Medulla oblongata (tissue), 1 donor: ENCODE data around the gene GNAT1.

ENCODE experiments used
- DNase-seq: peaks from one replicate; pipeline ENCODE4 v3.0.0-alpha.2; 2015; ENCODE audit errors: extremely low spot score

The GNAT1 gene

DNA sequence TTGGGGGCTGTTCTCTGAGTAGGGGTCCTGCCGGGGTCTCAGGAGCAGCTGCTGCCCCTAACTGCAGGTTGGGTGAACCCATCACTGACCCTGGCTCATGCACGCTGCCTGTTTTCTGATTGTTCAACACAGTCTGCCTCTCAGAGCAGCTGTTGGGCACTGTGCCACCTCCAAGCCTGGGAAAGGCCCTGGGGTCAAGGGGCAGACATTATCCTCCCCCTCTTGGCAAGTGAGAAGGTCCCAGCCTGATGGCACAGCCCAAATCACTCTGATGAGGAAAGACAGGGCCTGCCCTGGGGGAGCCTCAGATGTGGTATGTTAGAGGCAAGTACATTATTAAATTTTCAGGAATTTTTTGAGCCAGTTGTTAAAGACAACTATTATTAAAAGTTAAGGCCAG lies 14.1 kb upstream of the GNAT1 start:
- no peak for DNase-seq

- DNase-seq, result no peak
Measured at GRCh38 chr3:50179710-50180109, 11.7 kb upstream of the GNAT1 start.

- DNase-seq, result no peak
Measured at GRCh38 chr3:50181985-50182384, 9.4 kb upstream of the GNAT1 start.

- no peak for DNase-seq
Measured at GRCh38 chr3:50182533-50183099, 8.8 kb upstream of the GNAT1 start.

DNA sequence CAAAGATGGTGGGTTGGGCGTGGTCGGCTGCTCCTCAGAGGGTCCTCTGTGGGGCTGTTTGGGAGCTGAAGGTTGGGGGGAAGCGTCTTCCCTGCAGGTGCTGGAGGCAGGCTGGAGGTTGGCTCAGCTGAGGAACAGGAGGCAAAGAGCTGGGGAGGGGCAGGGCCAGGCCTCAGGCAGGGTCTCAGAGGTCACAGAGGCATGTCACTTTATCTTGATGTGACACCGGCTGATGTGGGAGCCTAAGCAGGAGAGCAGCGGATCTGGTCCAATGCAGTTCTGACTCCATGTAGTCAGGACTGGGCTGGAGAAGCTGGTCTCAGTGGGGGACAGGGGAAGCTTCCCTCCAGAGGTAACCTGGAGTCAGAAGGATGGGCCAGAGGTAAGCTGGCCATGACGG lies 7.7 kb upstream of the GNAT1 start:
- DNase-seq, result no peak

DNA sequence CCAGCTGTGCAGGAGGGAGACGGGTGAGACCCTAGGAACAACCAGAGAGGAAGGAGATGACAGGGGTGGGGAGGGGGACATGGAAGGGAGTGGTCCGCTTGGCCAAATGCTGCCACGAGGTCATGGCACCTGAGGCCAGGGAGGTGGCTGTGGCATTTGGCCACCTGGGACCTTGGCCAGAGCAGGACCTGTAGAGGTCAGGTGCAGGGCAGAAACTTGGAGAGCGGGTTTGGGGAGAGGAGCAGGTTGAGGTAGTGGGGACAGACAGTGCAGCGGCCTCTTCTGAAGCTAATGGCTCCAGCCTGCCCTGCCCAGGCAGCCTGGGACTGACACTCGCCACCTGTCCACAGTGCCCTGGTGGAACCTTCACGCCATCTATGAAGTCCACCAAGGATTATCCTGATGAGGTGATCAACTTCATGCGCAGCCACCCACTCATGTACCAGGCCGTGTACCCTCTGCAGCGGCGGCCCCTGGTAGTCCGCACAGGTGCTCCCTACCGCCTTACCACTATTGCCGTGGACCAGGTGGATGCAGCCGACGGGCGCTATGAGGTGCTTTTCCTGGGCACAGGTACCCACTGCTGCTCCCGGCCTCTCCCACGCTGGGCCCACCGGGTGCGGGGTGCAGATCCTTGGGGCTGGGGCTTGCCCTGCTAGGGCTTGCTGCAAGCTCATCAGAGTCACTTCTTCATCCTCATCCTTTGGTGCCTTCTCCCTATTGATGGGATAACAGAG lies 7.0 kb upstream of the GNAT1 start:
- DNase-seq, result no peak

DNA sequence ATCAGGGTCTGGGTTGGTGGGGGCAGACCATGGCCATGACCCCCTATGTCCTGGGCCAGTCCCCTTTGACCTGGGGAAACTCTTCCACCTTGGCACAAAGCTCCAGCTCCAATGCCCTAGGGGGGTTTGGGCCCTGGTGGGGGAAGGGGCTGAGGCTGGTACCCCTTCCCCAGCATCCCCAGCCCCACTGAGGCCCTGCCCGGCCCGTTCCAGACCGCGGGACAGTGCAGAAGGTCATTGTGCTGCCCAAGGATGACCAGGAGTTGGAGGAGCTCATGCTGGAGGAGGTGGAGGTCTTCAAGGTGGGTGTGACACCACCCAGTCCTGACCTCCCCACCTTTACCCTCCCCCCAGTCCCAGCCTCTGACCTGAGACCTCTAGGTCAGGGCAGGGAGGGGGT lies 6.2 kb upstream of the GNAT1 start:
- no peak for DNase-seq

DNA sequence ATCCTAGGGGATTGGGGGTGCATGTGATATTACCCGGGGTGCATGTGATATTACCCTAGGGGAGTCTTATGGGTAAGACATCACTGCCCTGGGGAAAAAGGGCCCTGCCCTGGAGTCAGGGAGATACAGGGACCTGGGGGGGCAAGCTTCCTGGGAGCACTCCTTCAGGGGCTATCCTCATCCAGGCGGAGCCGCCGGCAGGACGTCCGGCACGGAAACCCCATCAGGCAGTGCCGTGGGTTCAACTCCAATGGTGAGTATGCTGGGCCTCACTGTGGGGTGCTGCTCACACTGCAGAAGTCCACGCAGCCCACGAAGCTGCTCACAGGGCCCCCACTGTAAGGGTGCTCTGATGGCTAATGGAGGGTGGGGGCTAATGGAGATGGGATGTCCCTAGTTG lies 5.3 kb upstream of the GNAT1 start:
- DNase-seq, result no peak

DNA sequence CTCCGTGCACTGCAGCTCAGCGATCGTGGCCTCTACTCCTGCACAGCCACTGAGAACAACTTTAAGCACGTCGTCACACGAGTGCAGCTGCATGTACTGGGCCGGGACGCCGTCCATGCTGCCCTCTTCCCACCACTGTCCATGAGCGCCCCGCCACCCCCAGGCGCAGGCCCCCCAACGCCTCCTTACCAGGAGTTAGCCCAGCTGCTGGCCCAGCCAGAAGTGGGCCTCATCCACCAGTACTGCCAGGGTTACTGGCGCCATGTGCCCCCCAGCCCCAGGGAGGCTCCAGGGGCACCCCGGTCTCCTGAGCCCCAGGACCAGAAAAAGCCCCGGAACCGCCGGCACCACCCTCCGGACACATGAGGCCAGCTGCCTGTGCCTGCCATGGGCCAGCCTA lies 3.7 kb upstream of the GNAT1 start:
- no peak for DNase-seq

DNA sequence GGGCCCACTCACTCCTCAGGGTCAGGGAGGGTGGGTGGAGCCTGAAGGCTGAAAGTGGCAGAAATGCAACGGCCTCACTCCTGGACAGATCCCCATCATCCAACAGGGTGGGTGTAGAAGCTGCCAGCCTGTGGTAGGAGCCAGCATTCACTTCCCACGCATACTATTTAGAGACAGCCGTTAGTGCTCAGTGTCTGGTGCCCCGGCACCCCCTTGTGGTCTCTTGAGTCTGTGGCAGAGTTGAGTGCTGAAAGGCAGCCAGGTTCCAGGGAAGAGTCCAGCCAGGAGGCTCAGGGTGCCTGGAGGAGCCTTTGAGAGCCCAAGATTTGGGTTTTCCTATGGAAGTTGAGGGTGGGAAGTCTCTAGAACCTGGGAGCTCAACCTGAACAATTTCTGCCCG lies 2.1 kb upstream of the GNAT1 start:
- peak; percentile 84 for DNase-seq

GRCh38 chr3:50189989-50190388 lies 1.4 kb upstream of the GNAT1 start:
- DNase-seq, result no peak

- no peak for DNase-seq
Measured at GRCh38 chr3:50192124-50192523, 714 bp downstream of the GNAT1 start.

DNA sequence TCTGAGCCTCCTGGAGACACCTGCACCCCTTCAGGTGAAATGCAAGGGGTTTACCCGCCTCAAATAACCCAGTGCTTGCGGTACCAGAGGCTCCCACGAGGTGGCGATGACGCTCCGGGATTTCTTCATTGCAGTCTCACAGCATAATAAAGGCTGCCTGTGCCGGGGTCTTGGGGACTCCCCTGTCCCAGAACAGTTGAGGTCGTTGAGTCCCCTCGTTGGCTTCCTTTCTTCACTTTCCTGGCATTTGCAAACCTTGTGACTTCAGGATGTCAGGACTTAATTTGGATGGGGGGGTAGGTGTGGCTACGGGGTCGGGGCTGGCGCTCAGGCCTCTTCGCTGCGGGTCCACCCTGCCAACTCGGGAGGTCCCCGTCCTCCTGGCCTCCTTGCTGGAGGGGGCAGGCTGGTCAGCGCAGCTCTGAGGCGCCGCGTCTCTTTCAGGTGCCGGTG lies 1.3 kb downstream of the GNAT1 start:
- DNase-seq, result peak; percentile 67

DNA sequence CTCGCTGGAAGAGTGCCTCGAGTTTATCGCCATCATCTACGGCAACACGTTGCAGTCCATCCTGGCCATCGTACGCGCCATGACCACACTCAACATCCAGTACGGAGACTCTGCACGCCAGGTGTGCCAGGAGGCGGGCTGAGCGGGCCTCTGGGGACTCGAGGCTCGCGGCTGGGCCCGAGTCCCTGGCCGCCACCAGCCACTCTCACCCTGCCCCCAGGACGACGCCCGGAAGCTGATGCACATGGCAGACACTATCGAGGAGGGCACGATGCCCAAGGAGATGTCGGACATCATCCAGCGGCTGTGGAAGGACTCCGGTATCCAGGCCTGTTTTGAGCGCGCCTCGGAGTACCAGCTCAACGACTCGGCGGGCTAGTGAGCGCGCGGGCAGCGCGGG lies 1.9 kb downstream of the GNAT1 start:
- DNase-seq, result no peak

DNA sequence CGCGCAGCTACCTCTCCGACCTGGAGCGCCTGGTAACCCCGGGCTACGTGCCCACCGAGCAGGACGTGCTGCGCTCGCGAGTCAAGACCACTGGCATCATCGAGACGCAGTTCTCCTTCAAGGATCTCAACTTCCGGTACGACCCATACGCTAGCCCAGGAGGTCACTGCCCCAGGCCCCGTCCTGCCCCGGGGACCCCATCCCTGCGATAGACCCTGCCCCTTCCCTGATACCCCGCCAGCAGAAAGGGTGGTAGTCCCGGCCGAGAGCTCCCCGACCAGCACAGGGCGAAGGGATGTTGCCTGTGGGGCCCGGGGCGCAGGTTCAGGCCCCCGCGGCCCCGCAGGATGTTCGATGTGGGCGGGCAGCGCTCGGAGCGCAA lies 2.3 kb downstream of the GNAT1 start:
- DNase-seq, result no peak

DNA sequence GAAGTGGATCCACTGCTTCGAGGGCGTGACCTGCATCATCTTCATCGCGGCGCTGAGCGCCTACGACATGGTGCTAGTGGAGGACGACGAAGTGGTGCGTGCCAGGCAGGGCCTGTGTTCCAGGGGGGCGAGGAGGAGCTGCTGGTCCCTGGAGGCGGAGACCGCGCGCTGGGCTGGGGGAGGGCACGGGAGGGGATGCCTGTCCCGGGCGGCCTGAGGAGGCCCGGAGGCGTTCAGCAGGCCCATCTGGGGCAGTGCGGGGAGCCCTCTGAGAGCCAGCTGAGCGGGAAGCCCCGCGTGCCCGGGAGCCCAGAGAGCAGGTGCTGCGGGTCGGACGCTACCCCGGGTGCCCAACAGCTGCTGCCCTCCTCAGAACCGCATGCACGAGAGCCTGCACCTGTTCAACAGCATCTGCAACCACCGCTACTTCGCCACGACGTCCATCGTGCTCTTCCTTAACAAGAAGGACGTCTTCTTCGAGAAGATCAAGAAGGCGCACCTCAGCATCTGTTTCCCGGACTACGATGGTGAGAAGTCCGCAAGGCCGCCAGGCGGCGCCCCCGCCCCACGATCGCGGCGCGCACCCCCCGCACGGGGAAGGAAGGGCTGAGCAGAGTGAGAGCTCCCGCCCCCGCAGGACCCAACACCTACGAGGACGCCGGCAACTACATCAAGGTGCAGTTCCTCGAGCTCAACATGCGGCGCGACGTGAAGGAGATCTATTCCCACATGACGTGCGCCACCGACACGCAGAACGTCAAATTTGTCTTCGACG lies 2.9 kb downstream of the GNAT1 start:
- DNase-seq, result peak; percentile 74

DNA sequence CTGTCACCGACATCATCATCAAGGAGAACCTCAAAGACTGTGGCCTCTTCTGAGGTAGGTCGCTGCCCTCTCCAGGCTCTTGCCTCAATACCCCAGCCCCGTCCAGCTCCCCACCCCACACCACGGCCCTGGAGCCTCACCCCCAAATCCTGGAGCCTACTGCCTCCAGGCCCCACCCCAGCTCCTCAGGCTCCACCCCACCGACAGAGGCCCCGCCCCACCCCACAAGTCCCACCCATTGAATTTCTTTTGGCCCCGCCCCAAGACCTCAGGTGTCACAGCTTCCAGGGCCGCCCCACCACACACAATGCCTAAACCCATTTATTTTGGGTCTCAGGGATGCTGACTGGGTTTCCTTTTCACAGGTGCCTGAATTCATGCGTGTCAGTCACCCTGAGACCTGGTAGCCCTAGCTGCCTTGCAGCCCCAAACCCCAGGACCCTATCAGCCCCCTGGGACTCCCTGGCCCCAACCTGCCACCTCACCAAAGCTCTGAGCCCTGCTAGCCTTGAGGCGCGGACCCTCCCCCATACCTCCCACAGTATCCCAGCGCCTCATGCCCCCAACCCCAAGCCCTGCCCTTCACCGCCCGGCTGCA lies 3.6 kb downstream of the GNAT1 start:
- DNase-seq, result no peak

GRCh38 chr3:50195501-50196252 lies 4.3 kb downstream of the GNAT1 start:
- DNase-seq, result no peak

DNA sequence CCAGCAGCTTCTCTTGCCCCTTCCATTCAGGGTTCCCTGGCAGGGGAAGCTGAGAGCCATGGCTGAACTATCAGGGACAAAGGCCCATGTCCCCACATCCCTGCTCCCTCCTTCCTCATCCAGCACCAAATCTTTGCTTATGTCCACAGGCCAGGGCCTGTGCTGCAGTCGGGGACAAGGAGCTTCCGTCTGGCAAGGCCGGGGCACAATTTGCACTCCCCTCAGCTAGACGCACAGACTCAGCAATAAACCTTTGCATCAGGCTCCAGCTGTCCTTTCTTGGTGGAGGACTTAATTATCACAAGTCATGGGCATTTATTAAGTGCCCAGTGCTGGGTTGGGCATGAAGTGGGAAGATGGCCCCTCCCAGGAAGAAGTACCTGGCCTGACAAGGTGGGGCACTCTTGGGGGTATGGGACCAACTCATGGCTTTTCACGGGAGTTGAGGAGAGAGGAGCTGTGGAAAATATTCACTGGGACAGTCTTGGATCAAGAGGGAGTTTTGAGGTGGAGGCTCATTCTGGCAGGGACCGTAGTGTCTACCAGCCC lies 4.9 kb downstream of the GNAT1 start:
- no peak for DNase-seq

DNA sequence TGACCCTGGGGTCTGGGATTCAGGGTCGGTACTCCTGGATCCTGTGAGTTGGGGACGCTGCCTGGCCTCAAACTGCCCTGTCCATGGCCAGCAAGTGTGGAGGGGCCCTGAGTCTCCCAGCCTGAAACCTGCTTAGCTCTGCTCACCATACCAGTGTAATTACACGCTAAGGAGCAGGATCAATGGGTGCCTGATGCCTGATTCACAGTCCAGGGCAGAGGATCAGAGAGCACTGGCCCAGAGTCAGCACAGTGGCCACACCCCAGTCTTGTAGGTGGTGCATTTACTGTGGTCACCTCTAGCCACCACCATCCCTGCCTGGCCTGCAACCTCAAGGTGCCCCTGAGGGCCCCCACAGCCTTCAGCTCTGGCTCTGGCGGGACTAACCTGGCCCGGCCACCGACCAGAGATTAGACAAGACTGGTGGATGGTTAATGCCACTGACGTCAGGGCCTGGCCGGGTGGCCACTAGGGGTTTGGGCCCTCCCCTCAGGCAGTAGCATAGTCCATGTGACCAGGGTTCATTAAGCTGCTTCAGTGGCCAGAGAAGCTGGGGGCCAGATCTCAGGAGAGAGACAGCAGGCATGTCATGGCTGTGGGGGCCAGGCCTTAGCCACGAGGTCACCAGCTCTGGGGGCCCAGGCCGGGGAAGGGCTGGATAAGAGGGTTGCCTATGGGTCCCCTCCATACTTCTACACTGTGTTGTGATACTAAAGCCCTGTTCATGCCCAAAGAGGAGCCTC lies 10.3 kb downstream of the GNAT1 start:
- no peak for DNase-seq
